Psoas muscle (tissue), 8 donors: ENCODE results near the gene NTN4. TPM values are rescaled to one million over a fixed set of nuclear protein-coding genes. Genes with fewer than 3 reads are reported as not detected.

Experiments used
- ATAC-seq, 4 donors: fragments of 200-7000 bp; cut with Tn5 transposase; one replicate each; pipeline ENCODE4 v1.9.1; 2020; ENCODE audit warnings: moderate library complexity in 3 of 4, mild to moderate bottlenecking in 2 of 4
- DNase-seq, 2 donors: peaks; one replicate each; pipeline ENCODE4 v3.0.0-alpha.2; 2020
- H3K27ac ChIP-seq: fragments of 200-600 bp; one replicate; pipeline ENCODE4 v1.8.0; 2022
- H3K27me3 ChIP-seq, 3 donors: fragments of 200-600 bp in 1 of 3; one replicate each; pipeline versions ENCODE4 v1.6.1 to v1.8.0; 2013 to 2022; ENCODE audit warnings: low read length in 2 of 3, mild to moderate bottlenecking in 2 of 3, moderate library complexity in 1 of 3; ENCODE audit not compliant: insufficient read depth in 3 of 3
- H3K36me3 ChIP-seq, 2 donors: fragments of 200-600 bp in 1 of 2; one replicate each; pipeline versions ENCODE4 v1.6.1 to v1.8.0; 2013 to 2022; ENCODE audit warnings: low read depth in 1 of 2, mild to moderate bottlenecking in 1 of 2, moderate library complexity in 1 of 2; ENCODE audit not compliant: insufficient read depth in 1 of 2
- H3K4me1 ChIP-seq: fragments of 200-600 bp; one replicate; pipeline ENCODE4 v1.8.0; 2022
- H3K4me3 ChIP-seq: fragments of 200-600 bp; one replicate; pipeline ENCODE4 v1.8.0; 2022; ENCODE audit warnings: mild to moderate bottlenecking
- H3K9me3 ChIP-seq: fragments of 200-600 bp; one replicate; pipeline ENCODE4 v1.8.0; 2022
- CTCF ChIP-seq: fragments of 200-600 bp; IDR thresholded peaks from one replicate; pipeline ENCODE4 v1.8.0; 2022; ENCODE audit warnings: antibody characterized with exemption
- WGBS, 3 donors: extraction: QIAGEN DNeasy Blood & Tissue Kit; methylation state at CpG; one replicate each; pipeline versions ENCODE4 v1.1.6 to v1.1.7; 2013; 5-methylcytosine and 5-hydroxymethylcytosine counted together
- intact Hi-C, 2 donors: fragments of 100-400 bp; cut with DNase I; formaldehyde crosslinking; loops; one replicate each; pipeline versions ENCODE4 v1.11.0 to v1.14.2; 2022
- polyA plus RNA-seq, 3 donors: library from polyadenylated mRNA; stranded (reverse); fragments of 200-250 nt; gene quantifications; one replicate each; pipeline ENCODE4 v1.2.3, GENCODE V29; 2013
- total RNA-seq, 4 donors: library from RNA; stranded (reverse); fragmentation: NEBNext Ultra II Directional in 2 of 4; extraction: Animal tissue kit (Norgen Biotek cat#: 25700) in 2 of 4; gene quantifications; one replicate each; pipeline versions ENCODE4 v1.2.1 to v1.2.4, GENCODE V29; 2021 to 2023
- donor health status: healthy with polysubstance abuse.
- donor health status: DM: no; HTN: no; CAD: no; lungs with moderate emphysema.
- donor health status: Bipolar disorder and iron deficiency.
- donor health status: healthy.
- donor health status: DM: yes; HTN: yes; CAD: no.
- donor health status: DM: no; HTN: no; CAD: no.
- donor health status: DM: no; HTN: no; CAD: no.
- donor health status: DM: yes; HTN: yes; CAD: no.

NTN4 gene
- total and polyA plus RNA-seq, 7 donors, result 2.9 to 13.3 (median 4.2) TPM

GRCh38 chr12:95808146-95808545, 17.6 kb upstream of the NTN4 start:
- WGBS, 3 donors, result 91 to 95% (median 92%) methylated on average over 7 of the region's 7 CpGs
- Histone ChIP-seq H3K27me3 (no peaks in the 10 kb centered on the region), H3K9me3 (no peaks in the 10 kb centered on the region), H3K4me1 (no peaks in the 10 kb centered on the region), H3K4me3 (no peak overlapping the region), H3K27ac (no peak overlapping the region), H3K36me3 (no peaks in the 10 kb centered on the region)
- DNase-seq (no peak), ATAC-seq (no peak)
- intact Hi-C loops, result no loop called here
- TF ChIP-seq CTCF, result no peak

- DNase-seq (peak in 1 of 2 donors; percentile 30), ATAC-seq (peak in 3 of 4 donors; percentile 55 to 70 (median 68))
- H3K36me3 ChIP-seq, result no peaks in the 10 kb centered on the region
- WGBS, 3 donors, result 33 to 64% (median 42%) methylated on average over 5 of the region's 5 CpGs
- intact Hi-C loops, result no loop called here
- H3K27ac ChIP-seq, result no peak overlapping the region
- no peaks in the 10 kb centered on the region for H3K4me1 ChIP-seq
- no peak overlapping the region for H3K4me3 ChIP-seq
- H3K27me3 ChIP-seq, result no peaks in the 10 kb centered on the region
- no peaks in the 10 kb centered on the region for H3K9me3 ChIP-seq
- no peak for TF ChIP-seq CTCF
These were observed 15.5 kb upstream of the NTN4 start for GRCh38 chr12:95805864-95806671.

- Histone ChIP-seq H3K4me3 (no peak overlapping the region), H3K36me3 (no peaks in the 10 kb centered on the region), H3K27me3 (no peaks in the 10 kb centered on the region), H3K9me3 (no peaks in the 10 kb centered on the region), H3K4me1 (no peaks in the 10 kb centered on the region), H3K27ac (no peak overlapping the region)
- ATAC-seq, result no peak
- 65 to 81% (median 79%) methylated on average over 3 of the region's 3 CpGs for WGBS, 3 donors
- TF ChIP-seq CTCF, result no peak
- intact Hi-C loops, result no loop called here
- DNase-seq, result no peak
These were observed 13.7 kb upstream of the NTN4 start for GRCh38 chr12:95804291-95804690.

GRCh38 chr12:95803817-95804216, 13.3 kb upstream of the NTN4 start:
- Histone ChIP-seq H3K36me3 (no peaks in the 10 kb centered on the region), H3K9me3 (no peaks in the 10 kb centered on the region), H3K4me1 (no peaks in the 10 kb centered on the region), H3K27ac (no peak overlapping the region), H3K4me3 (no peak overlapping the region), H3K27me3 (no peaks in the 10 kb centered on the region)
- ATAC-seq (no peak), DNase-seq (no peak)
- TF ChIP-seq CTCF, result no peak
- 81 to 83% (median 81%) methylated on average over 1 of the region's 1 CpG for WGBS, 3 donors
- intact Hi-C loops, result no loop called here
